Spinal cord (tissue), 10 donors: ENCODE results near the gene TMEM176A. TPM values are rescaled to one million over a fixed set of nuclear protein-coding genes. Genes with fewer than 3 reads are reported as not detected.

Experiments used
- DNase-seq, 6 donors: peaks; one replicate each; pipeline versions ENCODE4 v3.0.0 to v3.0.0-alpha.2; 2013 to 2015; ENCODE audit warnings: low spot score in 6 of 6, low read depth in 4 of 6
- H3K27ac ChIP-seq: one replicate; pipeline ENCODE4 v1.5.1; 2013; ENCODE audit warnings: low read depth, low read length, control low read depth
- H3K27me3 ChIP-seq: one replicate; pipeline ENCODE4 v1.6.1; 2013; ENCODE audit warnings: low read length; ENCODE audit not compliant: control insufficient read depth, insufficient read depth
- H3K36me3 ChIP-seq: one replicate; pipeline ENCODE4 v1.6.1; 2013; ENCODE audit warnings: low read length; ENCODE audit not compliant: control insufficient read depth, insufficient read depth
- H3K4me1 ChIP-seq: one replicate; pipeline ENCODE4 v1.6.1; 2013; ENCODE audit warnings: low read length; ENCODE audit not compliant: control insufficient read depth, insufficient read depth
- H3K4me3 ChIP-seq: one replicate; pipeline ENCODE4 v1.5.1; 2013; ENCODE audit warnings: low read depth, low read length, control low read depth
- H3K9me3 ChIP-seq: one replicate; pipeline ENCODE4 v1.6.1; 2013; ENCODE audit warnings: low read length; ENCODE audit not compliant: control insufficient read depth, insufficient read depth
- WGBS: methylation state at CpG from one replicate; pipeline ENCODE4 v1.1.5; 2013; ENCODE audit warnings: missing lambda C conversion rate; ENCODE audit not compliant: insufficient coverage; 5-methylcytosine and 5-hydroxymethylcytosine counted together
- polyA plus RNA-seq, 2 donors: library from polyadenylated mRNA; unstranded; fragments of 120-200 nt; gene quantifications; one replicate each; pipeline ENCODE4 v1.2.1, GENCODE V29; 2013; ENCODE audit not compliant: insufficient read length in 2 of 2
- total RNA-seq, 2 donors: library from RNA; depleted of rRNA in 1 of 2; stranded (reverse); fragments of 120-200 nt in 1 of 2; fragments of >200 nt in 1 of 2; gene quantifications; one replicate each; pipeline versions ENCODE4 v1.2.3 to v1.2.4, GENCODE V29; 2013 to 2014
- donor health status: healthy.

Gene TMEM176A
- total and polyA plus RNA-seq, 4 donors, result 13.6 to 24.2 (median 15.9) TPM

- peaks cover 4% of the 10 kb centered on the region for H3K36me3 ChIP-seq
- H3K4me1 ChIP-seq, result peaks cover 6% of the 10 kb centered on the region
- WGBS, result 69% methylated on average over 4 of the region's 8 CpGs
- no peak for DNase-seq
- H3K4me3 ChIP-seq, result no peak within 1 kb of the TSS
- H3K9me3 ChIP-seq, result no peaks in the 10 kb centered on the region
- no peak within 1 kb of the TSS for H3K27ac ChIP-seq
- H3K27me3 ChIP-seq, result no peaks in the 10 kb centered on the region
These were observed 51.9 kb downstream of the TMEM176A start, which contains the start of gene AOC1 for GRCh38 chr7:150852371-150852905. AOC1 (plus strand) TSS chr7:150852517; CDS start chr7:150856471, 3,954 bp downstream.

GRCh38 chr7:150854066-150855000 lies 53.8 kb downstream of the TMEM176A start:
- Histone ChIP-seq H3K27ac (no peak overlapping the region), H3K9me3 (no peaks in the 10 kb centered on the region), H3K4me1 (peaks cover 6% of the 10 kb centered on the region), H3K27me3 (no peaks in the 10 kb centered on the region), H3K4me3 (no peak overlapping the region), H3K36me3 (peaks cover 4% of the 10 kb centered on the region)
- DNase-seq, result no peak
- WGBS, result 73% methylated on average over 17 of the region's 19 CpGs

Other genes with a start within 250 kb of the TMEM176A start
- gene GIMAP4, start 233.4 kb upstream of the TMEM176A start, total RNA-seq, result 10 to 100 TPM; 21.5 to 46.2 TPM
- 10 to 100 TPM; 14.8 to 21.1 TPM for gene GIMAP4, start 233.4 kb upstream of the TMEM176A start, polyA plus RNA-seq
- 10 to 100 TPM in 1 of 2 donors, 1 to 10 TPM in 1; 9.1 to 24.8 TPM for gene GIMAP6, start 168.4 kb upstream of the TMEM176A start, total RNA-seq
- gene GIMAP6, start 168.4 kb upstream of the TMEM176A start, polyA plus RNA-seq, result 10 to 100 TPM in 1 of 2 donors, 1 to 10 TPM in 1; 9.3 to 12.0 TPM
- gene GIMAP2, start 115.1 kb upstream of the TMEM176A start, total RNA-seq, result 10 to 100 TPM; 12.7 to 14.3 TPM
- 1 to 10 TPM; 5.9 to 7.3 TPM for gene GIMAP2, start 115.1 kb upstream of the TMEM176A start, polyA plus RNA-seq
- 1 to 10 TPM; 1.2 to 6.0 TPM for gene GIMAP1, start 84.2 kb upstream of the TMEM176A start, total RNA-seq
- gene GIMAP1, start 84.2 kb upstream of the TMEM176A start, polyA plus RNA-seq, result 1 to 10 TPM; 2.7 to 3.0 TPM
- 10 to 100 TPM in 1 of 2 donors, 1 to 10 TPM in 1; 8.6 to 20.1 TPM for gene GIMAP5, start 63.4 kb upstream of the TMEM176A start, total RNA-seq
- gene GIMAP5, start 63.4 kb upstream of the TMEM176A start, polyA plus RNA-seq, result 1 to 10 TPM; 1.5 to 3.0 TPM
- gene TMEM176B, start 405 bp upstream of the TMEM176A start, total RNA-seq, result 10 to 100 TPM; 28.4 to 50.6 TPM
- gene TMEM176B, start 405 bp upstream of the TMEM176A start, polyA plus RNA-seq, result 10 to 100 TPM; 21.7 to 24.2 TPM
- gene AOC1, start 51.7 kb downstream of the TMEM176A start, total RNA-seq, result under 1 TPM in 1 of 2 donors, not detected in 1; 0.20 TPM
- under 1 TPM; 0.27 to 0.78 TPM for gene AOC1, start 51.7 kb downstream of the TMEM176A start, polyA plus RNA-seq
- 10 to 100 TPM in 1 of 2 donors, 1 to 10 TPM in 1; 9.1 to 14.4 TPM for gene KCNH2, start 177.6 kb downstream of the TMEM176A start, total RNA-seq
- gene KCNH2, start 177.6 kb downstream of the TMEM176A start, polyA plus RNA-seq, result 10 to 100 TPM; 35.3 to 39.4 TPM
- 10 to 100 TPM in 1 of 2 donors, 1 to 10 TPM in 1; 2.4 to 13.4 TPM for gene NOS3, start 190.2 kb downstream of the TMEM176A start, total RNA-seq
- 10 to 100 TPM in 1 of 2 donors, 1 to 10 TPM in 1; 7.3 to 11.3 TPM for gene NOS3, start 190.2 kb downstream of the TMEM176A start, polyA plus RNA-seq
- 1 to 10 TPM; 2.3 to 3.6 TPM for gene ATG9B, start 223.7 kb downstream of the TMEM176A start, total RNA-seq
- 10 to 100 TPM; 20.6 to 21.3 TPM for gene ATG9B, start 223.7 kb downstream of the TMEM176A start, polyA plus RNA-seq
- 10 to 100 TPM; 23.1 to 29.1 TPM for gene ABCB8, start 227.7 kb downstream of the TMEM176A start, total RNA-seq
- gene ABCB8, start 227.7 kb downstream of the TMEM176A start, polyA plus RNA-seq, result 10 to 100 TPM; 46.4 to 69.4 TPM
- 1 to 10 TPM; 1.5 to 2.0 TPM for gene ASIC3, start 247.8 kb downstream of the TMEM176A start, total RNA-seq
- 10 to 100 TPM; 15.5 to 18.0 TPM for gene ASIC3, start 247.8 kb downstream of the TMEM176A start, polyA plus RNA-seq